MM.1S (cell line): ENCODE data around the gene LY86.

Experiments
- DNase-seq: peaks from one replicate; pipeline ENCODE4 v3.0.0-alpha.2; 2015
- H2AFZ ChIP-seq: fragments of 300-600 bp; sonication (generic); 2 replicates; pipeline ENCODE4 v1.6.0; 2016; ENCODE audit warnings: antibody characterized with exemption, low read length
- H3F3A ChIP-seq: fragments of 300-600 bp; sonication (generic); 2 replicates; pipeline ENCODE4 v1.6.1; 2016; ENCODE audit warnings: mild to moderate bottlenecking, antibody characterized with exemption, low read length, moderate library complexity, mixed read lengths; ENCODE audit not compliant: insufficient read depth
- H3K27ac ChIP-seq: fragments of 300-600 bp; sonication (generic); 2 replicates; pipeline ENCODE4 v1.5.1; 2016; ENCODE audit warnings: mild to moderate bottlenecking, low read length
- H3K27me3 ChIP-seq: fragments of 300-600 bp; sonication (generic); replicated peaks from 2 replicates; pipeline ENCODE4 v1.6.0; 2016; ENCODE audit warnings: low read length; ENCODE audit not compliant: insufficient read depth
- H3K36me3 ChIP-seq: fragments of 300-600 bp; sonication (generic); replicated peaks from 2 replicates; pipeline ENCODE4 v1.6.1; 2016; ENCODE audit warnings: mild to moderate bottlenecking, low read length, mixed read lengths; ENCODE audit not compliant: insufficient read depth
- H3K4me1 ChIP-seq: fragments of 300-600 bp; sonication (generic); 2 replicates; pipeline ENCODE4 v1.6.1; 2016; ENCODE audit warnings: low read length, mixed read lengths
- H3K4me2 ChIP-seq: fragments of 300-600 bp; sonication (generic); 2 replicates; pipeline ENCODE4 v1.6.0; 2016; ENCODE audit warnings: low read depth, low read length
- H3K4me3 ChIP-seq: fragments of 300-600 bp; sonication (generic); 2 replicates; pipeline ENCODE4 v1.5.1; 2016; ENCODE audit warnings: low read length, mixed read lengths
- H3K79me2 ChIP-seq: fragments of 300-600 bp; sonication (generic); 2 replicates; pipeline ENCODE4 v1.6.1; 2016; ENCODE audit warnings: mixed run types, low read length, mixed read lengths
- H3K9ac ChIP-seq: fragments of 300-600 bp; sonication (generic); 2 replicates; pipeline ENCODE4 v1.6.1; 2016; ENCODE audit warnings: low read length, mixed read lengths
- H3K9me2 ChIP-seq: fragments of 300-600 bp; sonication (generic); replicated peaks from 2 replicates; pipeline ENCODE4 v1.6.1; 2016; ENCODE audit warnings: mild to moderate bottlenecking, low read length, mixed read lengths; ENCODE audit not compliant: insufficient read depth
- H3K9me3 ChIP-seq: fragments of 300-600 bp; sonication (generic); replicated peaks from 2 replicates; pipeline ENCODE4 v1.6.1; 2016; ENCODE audit warnings: mild to moderate bottlenecking, low read length, mixed read lengths; ENCODE audit not compliant: insufficient read depth
- H4K20me1 ChIP-seq: fragments of 300-600 bp; sonication (generic); 2 replicates; pipeline ENCODE4 v1.6.1; 2016; ENCODE audit warnings: mild to moderate bottlenecking, low read length, moderate library complexity, mixed read lengths; ENCODE audit not compliant: insufficient read depth
- EZH2 ChIP-seq: fragments of 300-600 bp; sonication (generic); optimal IDR thresholded peaks from 2 replicates; pipeline ENCODE3; 2017; ENCODE audit warnings: low read depth, mild to moderate bottlenecking, antibody characterized with exemption, low read length, mixed read lengths
- EZH2phosphoT487 ChIP-seq: fragments of 300-600 bp; sonication (generic); IDR thresholded peaks from 2 replicates; pipeline ENCODE4 v1.6.1; 2018; ENCODE audit warnings: antibody characterized with exemption, low read length
- TF ChIP-seq, protein P1 (sequence below): fragments of 300-600 bp; sonication (generic); IDR thresholded peaks from 2 replicates; pipeline ENCODE4 v1.5.1; 2016; ENCODE audit warnings: antibody characterized with exemption, low read length, mixed read lengths

Gene LY86

DNA sequence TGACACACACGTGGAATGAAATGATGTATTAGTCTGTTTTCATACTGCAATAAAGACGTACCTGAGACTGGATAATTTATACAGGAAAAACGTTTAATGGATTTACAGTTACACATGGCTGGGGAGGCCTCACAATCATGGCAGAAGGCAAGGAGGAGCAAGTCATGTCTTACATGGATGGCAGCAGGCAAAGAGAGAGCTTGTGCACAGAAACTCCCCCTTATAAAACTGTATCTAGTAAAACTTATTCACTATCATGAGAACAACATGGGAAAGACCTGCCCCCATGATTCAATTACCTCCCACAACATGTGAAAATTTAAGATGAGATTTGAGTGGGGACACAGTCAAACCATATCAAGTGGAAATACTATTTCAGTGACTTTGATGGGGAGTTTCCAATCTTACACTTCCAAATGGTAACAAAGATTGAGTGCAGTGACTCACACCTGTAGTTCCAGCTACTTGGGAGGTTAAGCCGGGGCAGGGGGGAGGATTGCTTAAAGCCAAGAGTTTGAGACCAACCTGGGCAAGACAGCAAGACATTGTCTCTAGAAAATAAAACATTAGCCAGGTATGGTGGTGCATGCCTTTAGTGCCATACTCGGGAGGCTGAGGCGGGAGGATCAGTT is 8.2 kb upstream of the LY86 start:
- no peaks in the 10 kb centered on the region for H3K36me3 ChIP-seq
- H3K27ac ChIP-seq: no peak overlapping the region
- H4K20me1 ChIP-seq: no peaks in the 10 kb centered on the region
- no peaks in the 10 kb centered on the region for H3F3A ChIP-seq
- H3K4me2 ChIP-seq: no peak overlapping the region
- H3K79me2 ChIP-seq: no peaks in the 10 kb centered on the region
- no peak overlapping the region for H3K9ac ChIP-seq
- DNase-seq: no peak
- no peaks in the 10 kb centered on the region for H3K27me3 ChIP-seq
- no peak overlapping the region for H2AFZ ChIP-seq
- no peaks in the 10 kb centered on the region for H3K9me3 ChIP-seq
- H3K4me1 ChIP-seq: no peaks in the 10 kb centered on the region
- no peak for TF ChIP-seq EZH2
- TF ChIP-seq EZH2phosphoT487: no peak
- TF ChIP-seq, protein P1, sequence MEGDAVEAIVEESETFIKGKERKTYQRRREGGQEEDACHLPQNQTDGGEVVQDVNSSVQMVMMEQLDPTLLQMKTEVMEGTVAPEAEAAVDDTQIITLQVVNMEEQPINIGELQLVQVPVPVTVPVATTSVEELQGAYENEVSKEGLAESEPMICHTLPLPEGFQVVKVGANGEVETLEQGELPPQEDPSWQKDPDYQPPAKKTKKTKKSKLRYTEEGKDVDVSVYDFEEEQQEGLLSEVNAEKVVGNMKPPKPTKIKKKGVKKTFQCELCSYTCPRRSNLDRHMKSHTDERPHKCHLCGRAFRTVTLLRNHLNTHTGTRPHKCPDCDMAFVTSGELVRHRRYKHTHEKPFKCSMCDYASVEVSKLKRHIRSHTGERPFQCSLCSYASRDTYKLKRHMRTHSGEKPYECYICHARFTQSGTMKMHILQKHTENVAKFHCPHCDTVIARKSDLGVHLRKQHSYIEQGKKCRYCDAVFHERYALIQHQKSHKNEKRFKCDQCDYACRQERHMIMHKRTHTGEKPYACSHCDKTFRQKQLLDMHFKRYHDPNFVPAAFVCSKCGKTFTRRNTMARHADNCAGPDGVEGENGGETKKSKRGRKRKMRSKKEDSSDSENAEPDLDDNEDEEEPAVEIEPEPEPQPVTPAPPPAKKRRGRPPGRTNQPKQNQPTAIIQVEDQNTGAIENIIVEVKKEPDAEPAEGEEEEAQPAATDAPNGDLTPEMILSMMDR: no peak
- no peak overlapping the region for H3K4me3 ChIP-seq
- no peaks in the 10 kb centered on the region for H3K9me2 ChIP-seq

DNA sequence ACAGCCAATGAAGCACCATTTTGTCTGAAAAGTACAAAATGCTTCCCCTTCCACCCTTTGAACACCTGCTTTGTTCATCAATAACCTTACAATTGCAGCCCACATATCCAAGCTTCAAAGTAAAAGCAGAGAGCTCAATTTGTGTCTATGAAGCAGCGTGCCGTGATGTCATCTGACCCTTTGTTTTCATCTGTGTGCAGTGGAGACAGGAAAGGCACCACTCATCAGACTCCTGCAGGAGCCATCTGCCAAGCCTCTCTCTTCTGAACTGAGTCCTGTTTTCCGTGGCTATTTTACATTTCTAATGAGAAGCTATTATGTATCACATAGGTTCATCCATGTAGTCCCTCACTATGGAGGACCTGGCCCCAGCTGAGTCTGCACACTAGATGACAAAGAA is 7.5 kb upstream of the LY86 start:
- DNase-seq: no peak
- no peak overlapping the region for H3K4me2 ChIP-seq
- H3K27me3 ChIP-seq: no peaks in the 10 kb centered on the region
- no peaks in the 10 kb centered on the region for H3K4me1 ChIP-seq
- H3F3A ChIP-seq: no peaks in the 10 kb centered on the region
- H3K36me3 ChIP-seq: no peaks in the 10 kb centered on the region
- no peaks in the 10 kb centered on the region for H4K20me1 ChIP-seq
- H3K9me3 ChIP-seq: no peaks in the 10 kb centered on the region
- H3K9me2 ChIP-seq: no peaks in the 10 kb centered on the region
- no peak for TF ChIP-seq EZH2phosphoT487
- TF ChIP-seq EZH2: no peak
- TF ChIP-seq, protein P1: no peak
- no peak overlapping the region for H2AFZ ChIP-seq
- H3K27ac ChIP-seq: no peak overlapping the region
- no peak overlapping the region for H3K9ac ChIP-seq
- H3K79me2 ChIP-seq: no peaks in the 10 kb centered on the region
- no peak overlapping the region for H3K4me3 ChIP-seq

DNA sequence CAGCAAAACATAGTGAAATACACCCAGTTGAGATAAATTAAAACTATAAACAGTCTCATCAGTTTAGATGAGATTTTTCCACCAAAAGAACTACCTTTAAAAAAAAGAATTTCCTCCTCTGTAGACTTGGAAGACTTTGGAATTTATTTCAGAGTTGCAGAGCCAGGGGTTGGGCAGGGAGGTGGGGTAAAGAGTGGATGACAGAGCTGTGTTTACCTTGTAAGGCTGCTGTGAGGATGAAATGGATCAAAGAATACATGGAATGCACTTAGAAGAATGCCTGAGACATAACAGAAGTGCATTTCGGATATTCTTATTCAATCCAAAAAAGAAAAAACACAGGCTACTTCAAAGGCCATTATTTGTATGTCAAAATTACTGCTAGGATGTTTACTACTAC is 6.4 kb upstream of the LY86 start:
- TF ChIP-seq EZH2phosphoT487 (no peak), EZH2 (no peak)
- TF ChIP-seq, protein P1: no peak
- Histone ChIP-seq H3K9me3 (no peaks in the 10 kb centered on the region), H3K27me3 (no peaks in the 10 kb centered on the region), H3K4me3 (no peak overlapping the region), H3K4me2 (no peak overlapping the region), H4K20me1 (no peaks in the 10 kb centered on the region), H3K4me1 (peaks cover 10% of the 10 kb centered on the region), H3K79me2 (no peaks in the 10 kb centered on the region), H3K27ac (no peak overlapping the region), H3K9ac (no peak overlapping the region), H3K36me3 (no peaks in the 10 kb centered on the region), H3F3A (peaks cover 5% of the 10 kb centered on the region; the same call in 1 of the 2 replicates), H3K9me2 (no peaks in the 10 kb centered on the region), H2AFZ (no peak overlapping the region)
- DNase-seq: no peak
